ENCODE results near the gene PRAMEF27.
"Not testable (repeated sequence)": the region's sequence is repeated elsewhere in the genome, so short reads cannot be mapped to it uniquely, and the experiment has no call there.

Gene PRAMEF27

DNA sequence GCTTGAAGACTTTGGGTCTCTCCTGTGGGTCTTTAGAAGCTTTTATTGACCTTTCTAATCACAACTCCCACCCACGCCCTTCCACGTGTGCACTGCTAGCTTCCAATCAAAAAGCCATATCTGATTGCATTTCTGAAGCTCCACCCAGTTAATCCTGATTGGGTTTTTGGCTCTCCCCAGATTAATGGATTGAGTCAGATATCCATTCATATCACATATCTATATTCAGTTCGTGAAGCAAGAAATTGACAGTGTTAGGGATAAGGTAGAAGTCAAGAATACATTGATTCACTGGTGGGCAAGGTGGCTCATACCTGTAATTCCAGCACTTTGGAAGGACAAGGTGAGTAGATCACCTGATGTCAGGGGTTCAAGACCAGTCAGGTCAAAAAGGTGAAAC, at the start of gene PRAMEF27:
Gene PRAMEF27, minus strand, starts transcription at position 101 of the 400 bp plus-strand sequence. CDS start 2,916 bp downstream, outside the sequence.
- not testable (repeated sequence) for H3K27me3 ChIP-seq (replicated peaks; ENCODE audit: control insufficient read depth, insufficient read depth, low read length); DNase-seq (ENCODE audit: extremely low read depth, insufficient read length); H3K4me3 ChIP-seq (replicated peaks; ENCODE audit: low read depth, low read length); H3K36me3 ChIP-seq (ENCODE audit: control insufficient read depth, insufficient read depth, low read length)

DNA sequence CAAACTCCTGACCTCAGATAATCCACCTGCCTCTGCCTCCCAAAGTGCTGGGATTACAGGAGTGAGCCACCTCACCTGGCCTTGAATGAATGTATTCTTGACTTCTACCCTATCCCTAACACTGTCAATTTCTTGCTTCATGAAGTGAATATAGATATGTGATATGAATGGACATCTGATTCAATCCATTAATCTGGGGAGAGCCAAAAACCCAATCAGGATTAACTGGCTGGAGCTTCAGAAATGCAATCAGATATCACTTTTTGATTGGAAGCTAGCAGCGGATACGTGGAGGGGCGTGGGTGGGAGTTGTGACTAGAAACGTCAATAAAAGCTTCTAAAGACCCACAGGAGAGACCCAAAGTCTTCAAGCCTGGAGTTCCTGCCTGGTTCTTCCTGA, 14.1 kb upstream of the PRAMEF27 start, which contains the start of gene PRAMEF25:
Gene PRAMEF25, plus strand, starts transcription at position 301 of the 400 bp plus-strand sequence. CDS start 2,920 bp downstream, outside the sequence.
- not testable (repeated sequence) for H3K27me3 ChIP-seq (replicated peaks; ENCODE audit: control insufficient read depth, insufficient read depth, low read length); H3K36me3 ChIP-seq (ENCODE audit: control insufficient read depth, insufficient read depth, low read length); H3K4me3 ChIP-seq (replicated peaks; ENCODE audit: low read depth, low read length); DNase-seq (ENCODE audit: extremely low read depth, insufficient read length)

DNA sequence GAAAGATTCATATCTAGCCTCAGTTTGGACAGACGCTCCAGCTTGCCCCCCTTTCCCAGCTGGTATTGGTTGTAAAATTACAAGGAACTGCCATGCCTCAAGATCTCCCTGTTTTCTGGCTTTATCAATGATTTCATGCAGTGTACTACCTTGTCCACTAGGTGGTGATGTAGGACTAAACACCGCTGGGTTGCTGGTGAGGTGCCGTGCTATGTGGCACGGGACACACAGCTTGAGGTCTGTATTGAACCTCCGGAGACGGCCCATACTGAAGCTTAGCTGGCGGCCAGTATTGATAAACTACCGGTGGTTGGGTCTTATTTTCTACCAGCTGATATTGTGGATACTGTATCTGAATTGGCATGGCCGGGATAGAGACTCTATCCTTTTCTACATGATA, 36.5 kb downstream of the PRAMEF27 start:
- not testable (repeated sequence) for H3K36me3 ChIP-seq (ENCODE audit: control insufficient read depth, insufficient read depth, low read length); H3K27me3 ChIP-seq (replicated peaks; ENCODE audit: control insufficient read depth, insufficient read depth, low read length); DNase-seq (ENCODE audit: extremely low read depth, insufficient read length); H3K4me3 ChIP-seq (replicated peaks; ENCODE audit: low read depth, low read length)

DNA sequence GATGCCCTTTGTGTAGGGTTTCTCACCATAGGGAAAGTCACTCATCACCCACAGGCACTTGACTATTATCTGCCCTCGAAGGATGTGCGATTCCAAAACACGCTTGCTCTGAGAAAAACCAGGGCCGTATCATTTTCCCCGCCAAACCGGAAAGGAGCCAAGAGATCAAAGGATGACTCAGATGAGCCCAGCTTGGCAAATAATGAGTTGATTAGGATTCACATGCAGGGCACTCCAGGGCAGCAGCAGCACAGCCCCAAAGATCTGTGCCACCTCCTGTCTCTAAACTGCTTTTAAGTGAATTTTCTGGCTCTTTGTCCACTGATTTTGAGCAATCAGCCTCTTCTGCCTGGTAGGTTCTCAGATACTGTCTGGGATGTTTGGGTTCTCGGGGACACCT, 44.4 kb downstream of the PRAMEF27 start:
- H3K36me3 ChIP-seq (ENCODE audit: control insufficient read depth, insufficient read depth, low read length); DNase-seq (ENCODE audit: extremely low read depth, insufficient read length); H3K27me3 ChIP-seq (replicated peaks; ENCODE audit: control insufficient read depth, insufficient read depth, low read length); H3K4me3 ChIP-seq (replicated peaks; ENCODE audit: low read depth, low read length): not testable (repeated sequence)

DNA sequence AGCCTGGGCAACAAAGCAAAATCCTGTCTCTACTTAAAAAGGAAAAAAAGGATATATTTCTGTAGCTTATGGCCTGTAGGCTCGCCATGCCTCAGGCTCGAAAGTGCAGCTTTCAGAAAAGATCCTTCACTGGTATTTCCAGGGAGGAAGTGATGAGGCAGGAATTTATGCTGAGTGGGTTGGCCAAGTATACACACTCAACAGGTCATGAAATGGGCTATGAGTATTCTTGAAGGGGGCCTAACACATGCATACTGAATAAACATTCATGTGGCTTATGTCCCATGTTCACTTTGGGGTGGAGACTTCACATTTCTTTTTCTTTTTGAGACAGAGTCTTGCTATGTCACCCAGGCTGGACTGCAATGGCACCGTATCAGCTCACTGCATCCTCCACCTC, 47.0 kb downstream of the PRAMEF27 start:
- H3K4me3 ChIP-seq (replicated peaks; ENCODE audit: low read depth, low read length); H3K27me3 ChIP-seq (replicated peaks; ENCODE audit: control insufficient read depth, insufficient read depth, low read length); DNase-seq (ENCODE audit: extremely low read depth, insufficient read length); H3K36me3 ChIP-seq (ENCODE audit: control insufficient read depth, insufficient read depth, low read length): not testable (repeated sequence)

DNA sequence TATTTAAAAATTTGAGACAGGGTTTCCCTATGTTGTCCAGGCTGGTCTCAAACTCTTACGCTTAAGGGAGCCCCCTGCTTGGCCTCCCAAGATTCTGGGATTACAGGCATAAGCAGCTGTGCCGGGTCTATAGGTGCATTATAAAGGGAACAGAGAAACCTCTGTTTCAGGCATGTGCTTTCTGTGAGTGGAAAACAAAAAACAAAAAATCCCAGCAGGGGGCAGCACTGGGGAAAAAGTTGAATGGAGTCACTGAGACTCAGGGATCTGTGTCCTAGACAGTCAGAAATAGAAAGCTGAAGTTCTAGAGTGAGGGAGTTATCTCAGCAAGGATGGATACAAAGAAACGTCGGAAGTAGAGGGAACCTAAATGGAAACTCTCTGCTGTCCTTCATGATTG, 50.6 kb downstream of the PRAMEF27 start:
- H3K36me3 ChIP-seq (ENCODE audit: control insufficient read depth, insufficient read depth, low read length); H3K27me3 ChIP-seq (replicated peaks; ENCODE audit: control insufficient read depth, insufficient read depth, low read length); H3K4me3 ChIP-seq (replicated peaks; ENCODE audit: low read depth, low read length); DNase-seq (ENCODE audit: extremely low read depth, insufficient read length): not testable (repeated sequence)

All from GM06990 (cell line).